Measurements from ENCODE around the gene MAPRE2.

GRCh38 chr18:35050028-35050546, 8.9 kb downstream of the MAPRE2 start:
- TF ChIP-seq EZH2 (IDR thresholded peaks at IDR 0.05; ENCODE audit: insufficient read depth, poor library complexity, severe bottlenecking) (no peak), EZH2phosphoT487 (IDR thresholded peaks at IDR 0.05; ENCODE audit: insufficient read depth, low read depth) (no peak)
